Measurements from ENCODE around the gene CACNA1S.

GRCh38 chr1:201060586-201060985 is 51.6 kb downstream of the CACNA1S start:
- no peak for TF ChIP-seq EZH2phosphoT487 (IDR thresholded peaks at IDR 0.05; ENCODE audit: borderline replicate concordance, low read length)
- TF ChIP-seq CTCF (IDR thresholded peaks at IDR 0.05; ENCODE audit: low read depth, low read length, poor library complexity, severe bottlenecking): no peak
